Stimulated activated CD8-positive, alpha-beta memory T cell treated with anti-CD3 and anti-CD28 coated beads, Interleukin-7, amount 100 ng/mL, for 24 hours (primary cell): ENCODE data around the gene NANOS3.
A peak's percentile ranks its signal among the peaks of the same experiment; 100 is the strongest.

Experiments
- DNase-seq: peaks from one replicate; pipeline ENCODE4 v3.0.0-alpha.2; 2020; ENCODE audit warnings: low read depth

Gene NANOS3

DNA sequence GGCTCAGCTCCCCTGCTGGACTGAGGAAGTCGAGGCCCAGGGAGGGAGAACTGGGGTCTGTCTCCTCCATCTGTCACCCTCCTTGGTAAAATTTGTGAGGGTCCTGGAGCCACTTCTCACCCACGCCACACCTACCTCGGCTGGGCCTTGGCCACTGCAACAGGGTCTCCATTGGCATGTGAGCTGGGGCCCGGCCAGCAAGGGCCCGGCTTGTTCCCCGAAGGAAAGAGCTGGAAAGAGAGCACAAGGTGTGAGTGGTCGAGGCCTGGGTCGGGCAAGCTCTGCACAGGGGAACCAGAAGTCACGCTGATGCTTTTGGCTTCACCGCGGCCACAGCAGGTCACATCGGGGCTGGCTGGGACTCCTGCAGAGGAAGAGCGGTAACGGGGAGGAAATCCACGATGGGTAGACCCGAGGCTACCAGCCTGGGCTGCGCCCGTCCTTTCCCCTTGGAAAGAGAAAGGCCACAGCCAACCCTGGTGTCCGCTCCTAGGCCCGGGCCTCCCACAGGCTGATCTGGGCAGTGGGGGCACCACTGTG, 9.0 kb downstream of the NANOS3 start:
- no peak for DNase-seq

DNA sequence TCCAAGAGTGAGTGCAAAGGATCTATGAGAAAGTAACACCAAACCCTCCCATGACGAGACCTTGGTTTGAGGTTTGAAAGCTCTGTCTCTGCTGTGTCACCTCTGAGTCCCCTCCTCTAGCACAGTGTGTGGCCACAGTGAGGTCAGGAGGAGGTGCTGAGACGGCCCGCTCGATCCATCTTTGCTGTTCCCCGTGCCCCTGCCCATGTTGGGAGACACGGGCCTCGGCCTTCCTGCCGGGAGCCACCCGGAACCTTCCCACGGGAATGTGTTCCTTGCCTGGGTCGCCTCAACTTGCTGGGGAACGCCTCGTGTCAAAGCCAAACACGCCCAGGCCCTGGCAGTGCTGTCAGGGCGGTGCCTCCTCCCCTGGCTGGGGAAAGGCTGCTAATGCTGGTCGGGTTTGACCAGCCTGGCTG, 10.1 kb downstream of the NANOS3 start:
- no peak for DNase-seq

DNA sequence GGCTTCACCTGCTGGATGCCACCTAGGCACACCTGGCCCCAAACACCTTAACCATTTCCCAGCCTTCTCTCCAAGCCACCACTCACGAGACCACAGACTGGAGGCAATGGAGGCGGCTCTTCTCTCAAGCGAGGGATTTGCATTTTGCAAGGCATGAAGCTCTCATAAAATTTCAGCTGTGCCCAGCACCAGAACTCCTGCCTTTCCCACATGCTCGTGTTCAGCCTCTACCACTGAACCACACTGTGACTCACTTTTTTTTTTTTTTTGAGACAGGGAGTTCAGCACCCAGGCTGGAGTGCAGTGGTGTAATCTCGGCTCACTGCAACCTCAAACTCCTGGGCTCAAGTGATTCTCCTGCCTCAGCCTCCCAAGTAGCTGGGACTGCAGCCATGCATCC, 10.6 kb downstream of the NANOS3 start:
- DNase-seq: no peak

DNA sequence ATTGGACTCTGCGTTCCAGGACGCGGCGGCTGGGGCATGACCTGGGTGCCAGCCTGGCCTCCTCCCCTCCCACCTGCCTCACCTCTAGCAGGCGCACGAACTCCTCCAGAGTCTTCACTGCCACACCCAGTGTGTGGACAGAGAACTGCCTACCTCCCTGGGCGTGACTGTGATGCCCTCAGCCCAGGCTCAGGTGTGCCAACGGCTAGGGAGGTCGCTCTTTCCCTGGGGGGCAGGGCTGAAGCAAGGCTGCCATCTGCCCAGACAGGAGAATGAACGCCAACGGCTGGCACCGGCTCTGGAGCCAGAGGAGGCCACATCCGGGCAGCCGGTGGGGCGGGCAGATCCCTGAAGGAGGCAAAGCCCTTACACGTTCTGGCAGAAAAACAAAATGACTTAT, 11.3 kb downstream of the NANOS3 start:
- no peak for DNase-seq

DNA sequence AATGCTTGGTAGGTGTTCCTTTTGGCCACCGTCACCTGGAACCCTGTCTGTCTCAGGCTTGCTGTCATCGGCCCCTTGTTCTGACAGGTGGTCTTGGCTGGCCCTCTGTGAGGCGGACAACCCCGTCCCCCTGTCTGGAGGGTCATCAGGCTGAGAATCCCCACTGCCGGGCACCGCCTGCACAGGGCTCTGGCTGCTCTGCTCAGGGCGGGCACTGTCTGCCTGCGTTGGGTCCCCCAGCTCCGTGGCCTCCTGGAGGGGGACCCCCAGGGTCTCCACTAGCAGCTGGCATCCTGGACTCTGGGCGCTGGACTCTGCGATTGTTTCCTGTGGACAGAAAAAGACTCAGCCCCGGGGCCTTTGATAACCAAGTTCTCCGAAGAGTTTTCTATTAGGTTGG, 13.2 kb downstream of the NANOS3 start:
- no peak for DNase-seq

DNA sequence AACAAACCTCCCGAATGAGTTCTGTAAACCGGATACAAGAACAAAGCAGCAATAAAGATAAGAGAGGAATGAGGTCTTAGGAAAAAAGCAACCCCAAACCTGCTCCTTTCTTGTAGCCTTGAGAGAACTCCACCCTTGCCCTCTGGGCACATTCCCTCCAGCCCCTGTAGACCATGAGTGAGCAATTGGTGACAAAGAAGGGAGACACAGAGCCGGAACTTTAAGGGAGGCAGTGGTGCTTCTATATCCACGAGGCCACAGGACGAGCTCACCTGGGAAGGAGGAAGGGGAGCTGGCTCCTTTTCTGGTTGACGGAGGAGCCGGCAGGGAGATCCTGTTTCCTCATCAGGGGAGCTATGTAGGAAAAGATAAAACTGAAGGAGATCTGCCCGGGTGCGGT, 15.9 kb downstream of the NANOS3 start:
- DNase-seq: no peak

DNA sequence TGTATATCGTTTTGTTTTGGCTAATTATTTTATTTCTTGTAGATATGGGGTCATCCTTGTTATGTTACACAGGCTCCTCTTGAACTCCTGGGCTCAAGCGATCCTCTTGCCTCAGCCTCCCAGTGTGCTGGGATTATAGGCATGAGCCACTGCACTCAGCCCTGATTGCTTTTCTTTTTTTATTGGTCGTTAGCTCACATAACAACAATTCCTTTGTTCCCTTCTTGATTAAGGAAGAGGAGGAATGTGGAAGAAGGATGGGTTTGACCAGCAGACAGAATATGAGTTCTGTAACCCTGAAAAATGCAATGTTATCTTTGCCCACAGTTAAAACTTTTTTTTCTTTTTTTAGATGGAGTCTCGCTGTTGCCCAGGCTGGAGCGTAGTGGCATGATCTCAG, 17.6 kb downstream of the NANOS3 start:
- no peak for DNase-seq

DNA sequence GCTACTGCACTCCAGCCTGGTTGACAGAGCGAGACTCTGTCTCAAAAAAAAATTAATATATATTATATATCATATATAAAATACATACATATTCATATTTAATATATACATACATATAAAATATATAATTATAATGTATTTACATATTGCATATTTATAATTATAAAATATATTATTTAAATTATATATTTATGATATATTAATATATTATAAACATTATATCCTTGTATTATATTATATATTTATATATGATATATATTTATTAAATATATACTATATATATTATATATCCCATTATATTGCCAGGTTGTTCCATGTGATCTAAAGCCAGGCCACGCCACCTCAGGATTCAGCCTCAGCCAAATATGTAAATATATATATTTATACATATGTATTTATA, 19.3 kb downstream of the NANOS3 start:
- DNase-seq: no peak

DNA sequence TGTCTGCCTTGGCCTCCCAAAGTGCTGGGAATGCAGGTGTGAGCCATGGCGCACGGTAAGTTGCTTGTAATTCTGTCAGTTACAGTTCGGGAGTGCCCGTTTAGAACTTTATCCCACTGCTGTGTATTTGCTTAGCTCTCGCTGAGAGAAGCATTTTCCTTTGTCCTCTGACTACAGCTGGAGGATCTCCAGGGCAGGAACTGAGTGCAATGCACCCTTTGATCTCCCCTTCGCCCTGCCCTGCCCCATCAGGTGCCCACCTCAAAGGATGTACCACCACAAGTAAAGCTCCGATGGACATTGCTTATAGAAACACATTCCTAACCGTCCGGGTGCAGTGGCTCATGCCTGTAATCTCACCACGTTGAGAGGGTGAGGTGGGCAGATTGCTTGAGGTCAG, 22.5 kb downstream of the NANOS3 start:
- DNase-seq: no peak

DNA sequence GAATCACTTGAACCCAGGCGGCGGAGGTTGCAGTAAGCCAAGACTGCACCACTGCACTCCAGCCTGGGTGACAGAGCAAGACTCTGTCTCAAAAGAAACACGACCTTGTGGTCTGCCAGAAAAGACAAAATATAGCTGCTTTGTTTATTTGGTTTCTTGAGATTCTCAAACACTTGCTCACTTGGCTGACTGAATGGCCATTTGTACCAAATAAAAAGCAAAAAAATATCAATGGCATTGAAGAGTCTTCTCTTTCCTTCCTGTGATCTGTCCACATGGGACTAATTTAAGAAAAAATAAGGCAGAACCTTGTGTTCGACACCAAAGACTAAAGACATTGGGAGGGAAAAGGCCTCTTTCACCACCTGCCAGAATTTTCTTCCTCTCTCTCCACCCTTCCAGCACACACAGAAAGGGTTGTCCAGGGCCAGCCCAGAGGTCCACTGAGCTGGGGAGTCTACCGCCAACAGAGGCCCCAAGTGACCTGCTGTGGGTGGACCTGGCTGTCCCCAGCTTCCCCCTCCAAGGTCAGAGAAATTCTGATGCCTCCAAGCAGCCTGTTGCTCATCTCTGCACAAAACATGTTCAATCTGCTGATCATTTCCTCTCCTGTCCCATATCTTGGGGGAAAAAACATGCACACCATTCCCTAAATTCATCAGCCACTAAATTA, 23.1 kb downstream of the NANOS3 start:
- DNase-seq: no peak

DNA sequence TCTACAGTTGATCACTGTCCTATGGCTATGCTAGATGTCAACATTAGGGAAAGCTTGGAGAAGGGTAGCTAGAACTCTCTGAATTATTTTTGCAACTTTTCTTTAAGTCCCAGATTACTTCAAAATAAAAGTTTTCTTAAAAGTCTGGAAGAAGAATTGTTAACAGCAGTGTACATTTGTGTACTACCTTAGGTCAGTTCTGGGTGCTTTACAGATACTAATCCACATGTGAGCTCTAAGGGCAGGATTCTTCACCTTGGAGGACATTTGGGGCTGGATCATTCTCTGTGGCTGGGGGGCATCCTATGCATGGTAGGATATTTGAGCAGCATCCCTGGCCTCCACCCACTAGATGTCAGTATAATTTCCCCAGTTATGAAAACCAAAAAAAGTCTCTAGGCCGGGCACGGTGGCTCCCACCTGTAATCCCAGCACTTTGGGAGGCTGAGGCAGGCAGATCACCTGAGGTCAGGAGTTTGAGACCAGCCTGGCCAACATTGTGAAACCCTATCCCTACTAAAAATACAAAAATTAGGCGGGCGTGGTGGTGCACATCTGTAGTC, 26.1 kb downstream of the NANOS3 start:
- DNase-seq: no peak

DNA sequence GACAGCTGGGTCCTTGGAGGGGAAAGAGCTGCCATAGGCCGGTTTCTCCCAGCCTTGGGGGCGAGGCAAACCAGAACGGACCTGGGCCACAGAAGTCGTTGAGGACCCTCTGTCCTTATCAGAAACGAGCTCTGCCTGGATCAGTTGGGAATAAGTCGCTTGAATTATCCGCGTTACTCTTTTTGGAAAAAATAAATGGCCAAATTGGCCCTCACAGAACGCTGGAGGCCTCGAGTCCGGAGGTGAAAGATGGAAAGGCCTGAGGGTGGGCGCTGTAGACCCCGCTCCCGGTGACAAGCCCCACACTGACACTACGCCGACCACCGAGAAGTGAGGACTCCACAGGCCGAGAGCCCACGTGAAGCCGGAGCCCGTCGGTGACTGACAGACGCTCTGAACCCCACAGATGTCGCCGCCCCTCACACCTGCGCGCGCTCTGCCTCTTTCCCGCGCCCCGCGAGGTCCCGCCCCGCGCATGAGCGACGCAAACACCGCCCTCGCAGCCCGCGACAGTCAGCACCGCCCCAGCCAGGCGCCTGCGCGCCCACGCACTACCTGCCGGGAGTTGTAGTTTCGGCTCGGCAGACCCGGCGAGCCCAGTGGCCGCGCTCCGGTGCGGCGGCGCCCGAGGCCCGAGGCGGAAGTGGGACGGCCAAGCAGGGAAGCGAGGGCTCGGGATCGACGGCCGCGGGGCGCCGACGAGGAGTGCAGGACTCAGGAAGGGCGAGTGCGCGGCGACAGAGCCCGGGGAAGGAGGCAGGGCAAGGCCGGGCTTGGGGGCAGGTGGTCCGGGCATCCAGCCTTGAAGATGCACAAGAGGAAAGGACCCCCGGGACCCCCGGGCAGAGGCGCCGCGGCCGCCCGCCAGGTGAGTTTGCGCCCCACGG, 28.9 kb downstream of the NANOS3 start, which contains the start of the genes BRME1 and CC2D1A:
BRME1 (minus strand) TSS at position 484 of the 887 bp plus-strand sequence. CDS start 1,225 bp downstream, outside the sequence.
CC2D1A (plus strand) TSS at position 568 of the 887 bp plus-strand sequence; CDS start at position 809, 241 bp downstream.
- DNase-seq: peak; percentile 93

DNA sequence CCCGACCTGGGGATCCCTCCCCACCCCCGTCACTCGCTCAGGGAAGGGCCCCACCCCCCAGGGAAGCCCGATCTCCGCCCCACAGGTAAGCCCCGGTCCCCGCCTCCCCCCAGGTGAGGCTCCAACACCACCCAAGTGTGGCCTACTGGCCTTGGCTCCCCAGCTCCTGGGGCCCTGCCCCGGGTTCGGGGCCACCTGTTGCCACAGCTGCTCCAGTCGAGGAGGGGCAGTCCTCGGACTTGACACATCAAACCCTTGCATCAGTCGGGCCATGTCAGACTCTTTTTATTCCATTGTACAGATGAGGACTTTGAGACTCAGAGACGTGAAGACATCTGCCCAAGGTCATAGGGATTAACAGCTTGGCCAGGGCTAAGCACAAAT, 29.6 kb downstream of the NANOS3 start:
- DNase-seq: no peak

DNA sequence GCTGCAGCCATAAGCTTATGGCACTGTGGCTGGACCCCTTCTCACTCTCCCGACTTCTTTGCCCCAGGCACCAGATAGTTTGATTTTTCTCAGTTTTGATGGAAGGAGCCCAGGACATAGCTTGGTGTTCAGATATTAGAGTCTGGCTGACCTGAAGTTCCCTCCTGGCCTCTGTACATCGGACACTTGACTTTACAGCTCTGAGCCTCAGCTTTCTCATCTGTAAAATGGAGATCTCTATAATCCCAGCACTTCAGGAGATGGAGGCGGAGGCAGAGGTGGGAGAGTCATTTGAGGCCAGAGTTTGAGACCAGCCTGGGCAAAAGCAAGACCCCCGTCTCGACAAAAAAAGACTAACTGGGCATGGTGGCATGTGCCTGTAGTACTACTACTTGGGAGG, 30.0 kb downstream of the NANOS3 start:
- no peak for DNase-seq

DNA sequence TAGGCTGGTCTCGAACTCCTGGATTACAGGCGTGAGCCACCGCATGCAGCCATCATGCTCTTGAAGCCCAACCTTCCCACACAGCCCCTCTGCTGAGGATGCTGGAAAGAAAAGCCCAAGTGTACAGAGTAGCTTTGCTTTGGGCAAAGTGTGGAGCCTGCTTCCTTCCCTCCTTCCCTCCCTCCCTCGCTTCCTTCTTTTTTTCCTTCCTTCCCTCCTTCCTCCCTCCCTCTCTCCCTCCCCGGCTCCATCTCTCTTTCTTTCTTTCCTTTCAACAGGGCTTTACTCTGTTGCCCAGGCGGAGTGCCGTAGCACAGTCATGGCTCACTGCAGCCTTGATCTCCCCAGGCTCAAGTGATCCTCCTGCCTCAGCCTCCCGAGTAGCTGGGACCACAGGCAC, 31.7 kb downstream of the NANOS3 start:
- no peak for DNase-seq

DNA sequence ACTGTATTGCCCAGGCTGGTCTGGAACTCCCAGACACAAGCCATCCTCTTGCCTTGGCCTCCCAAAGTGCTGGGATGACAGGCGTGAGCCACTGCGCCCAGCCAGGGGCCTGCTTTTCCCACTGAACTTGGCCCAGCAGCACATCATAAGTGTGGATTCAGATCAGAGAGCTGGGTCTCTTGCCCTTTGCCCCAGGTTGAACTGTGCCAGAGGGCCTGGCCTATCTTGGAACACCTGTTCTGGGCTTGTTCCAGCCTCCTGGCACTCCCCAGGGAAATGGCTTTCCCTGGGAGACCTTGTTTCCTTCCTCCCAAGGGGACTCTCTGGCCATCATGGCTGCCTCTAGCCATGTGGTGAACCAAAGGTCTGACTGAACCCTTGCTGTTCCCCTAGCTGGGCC, 32.5 kb downstream of the NANOS3 start:
- no peak for DNase-seq

DNA sequence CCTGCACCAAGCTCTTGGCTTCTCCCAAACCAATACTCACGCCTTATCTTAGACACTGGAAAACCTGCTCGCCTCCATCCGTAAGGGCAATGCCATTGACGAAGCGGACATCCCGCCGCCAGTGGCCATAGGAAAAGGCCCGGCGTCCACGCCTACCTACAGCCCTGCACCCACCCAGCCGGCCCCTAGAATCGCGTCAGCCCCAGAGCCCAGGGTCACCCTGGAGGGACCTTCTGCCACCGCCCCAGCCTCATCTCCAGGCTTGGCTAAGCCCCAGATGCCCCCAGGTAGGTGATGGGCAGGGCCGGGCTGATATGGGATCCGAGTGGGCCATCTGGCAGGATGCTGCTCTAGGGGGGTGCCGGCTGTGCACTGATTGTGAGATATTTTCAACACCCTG, 36.4 kb downstream of the NANOS3 start:
- DNase-seq: no peak

DNA sequence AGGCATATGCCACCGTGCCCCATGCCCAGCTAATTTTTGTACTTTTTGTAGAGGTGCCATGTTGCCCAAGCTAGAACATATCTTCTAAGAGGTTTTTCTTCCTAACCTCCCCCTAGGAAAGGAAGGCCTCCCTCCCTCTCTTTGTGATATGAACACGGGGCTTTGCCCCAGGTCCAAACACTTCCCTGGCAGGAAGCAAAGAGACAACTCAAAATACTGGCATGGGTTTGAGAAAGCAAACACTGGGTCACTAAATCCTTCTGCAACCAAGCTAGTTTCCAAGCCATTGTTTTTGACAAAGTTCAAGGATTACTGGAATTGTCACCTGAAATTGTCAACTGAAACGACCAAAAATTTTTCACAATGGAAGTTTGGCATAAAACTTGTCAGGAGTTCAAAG, 37.8 kb downstream of the NANOS3 start:
- no peak for DNase-seq

DNA sequence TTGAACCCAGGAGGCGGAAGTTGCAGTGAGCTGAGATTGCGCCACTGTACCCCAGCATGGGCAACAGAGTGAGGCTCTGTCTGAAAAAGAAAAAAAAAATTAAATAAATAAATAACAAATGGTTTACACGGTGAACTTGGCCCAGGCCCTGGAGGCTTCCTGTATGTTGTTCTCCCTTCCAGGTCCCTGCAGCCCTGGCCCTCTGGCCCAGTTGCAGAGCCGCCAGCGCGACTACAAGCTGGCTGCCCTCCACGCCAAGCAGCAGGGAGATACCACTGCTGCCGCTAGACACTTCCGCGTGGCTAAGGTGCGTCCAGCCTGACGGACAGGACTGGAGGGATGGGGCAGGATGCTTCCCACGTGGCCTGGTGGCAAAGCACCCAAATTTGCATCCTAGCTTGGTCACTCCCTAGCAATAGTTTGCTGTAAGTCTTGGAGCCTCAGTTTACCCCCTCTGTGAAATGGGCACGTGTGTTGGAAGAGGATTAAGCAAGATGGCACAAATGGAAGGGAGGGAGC, 41.0 kb downstream of the NANOS3 start:
- DNase-seq: no peak

DNA sequence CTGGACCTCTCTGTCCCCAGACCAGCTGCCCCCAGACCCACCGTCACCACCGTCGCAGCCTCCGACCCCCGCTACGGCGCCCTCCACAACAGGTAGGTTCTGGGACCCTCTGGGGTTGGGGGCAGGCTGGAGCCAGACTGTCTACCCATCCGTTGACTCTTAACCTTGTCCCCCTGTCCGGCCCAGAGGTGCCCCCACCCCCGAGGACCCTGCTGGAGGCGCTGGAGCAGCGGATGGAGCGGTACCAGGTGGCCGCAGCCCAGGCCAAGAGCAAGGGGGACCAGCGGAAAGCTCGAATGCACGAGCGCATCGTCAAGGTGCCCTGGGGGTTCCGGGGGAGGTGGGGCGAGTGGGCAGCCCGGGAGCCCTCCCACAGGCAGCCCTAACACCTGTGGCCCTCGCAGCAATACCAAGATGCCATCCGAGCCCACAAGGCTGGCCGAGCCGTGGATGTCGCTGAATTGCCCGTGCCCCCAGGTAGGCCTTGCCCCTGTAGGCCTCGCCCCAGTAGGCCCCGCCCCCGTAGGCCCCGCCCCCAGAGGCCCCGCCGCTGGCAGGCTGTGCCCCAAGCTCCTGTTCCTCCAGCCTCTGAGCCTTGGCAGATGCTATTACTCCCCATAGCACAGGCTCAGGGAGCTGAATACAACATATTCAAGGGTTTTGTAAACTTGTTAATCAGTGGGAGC, 41.9 kb downstream of the NANOS3 start:
- no peak for DNase-seq

DNA sequence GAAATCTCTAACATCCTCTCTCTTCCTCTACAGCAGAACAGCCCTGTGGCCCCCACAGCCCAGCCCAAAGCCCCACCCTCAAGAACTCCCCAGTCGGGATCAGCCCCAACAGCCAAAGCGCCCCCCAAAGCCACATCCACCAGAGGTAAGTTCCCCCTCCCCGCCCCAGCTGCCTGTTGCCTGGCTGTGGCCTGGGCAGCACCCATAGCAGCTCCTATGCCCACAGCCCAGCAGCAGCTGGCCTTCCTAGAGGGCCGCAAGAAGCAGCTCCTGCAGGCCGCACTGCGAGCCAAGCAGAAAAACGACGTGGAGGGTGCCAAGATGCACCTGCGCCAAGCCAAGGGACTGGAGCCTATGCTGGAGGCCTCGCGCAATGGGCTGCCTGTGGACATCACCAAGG, 43.6 kb downstream of the NANOS3 start:
- no peak for DNase-seq
